ENCODE measurements around the gene CACNA1C. TPM values are rescaled to one million over a fixed set of nuclear protein-coding genes. Genes with fewer than 3 reads are reported as not detected.

CACNA1C gene
- total RNA-seq, 4 donors from 2014 or later = 0.38 to 2.4 (median 1.4) TPM

GRCh38 chr12:2526371-2526770 lies 473.6 kb downstream of the CACNA1C start:
- DNase-seq (ENCODE audit: low spot score in 2 of 2) = no peak
- WGBS, 2 donors = 82 to 88% methylated on average over 6 of the region's 6 CpGs
- TF ChIP-seq CTCF (IDR thresholded peaks at IDR 0.05) = no peak
- no peak for TF ChIP-seq POLR2A (IDR thresholded peaks at IDR 0.05)
- H3K4me3 ChIP-seq (ENCODE audit: low read depth, poor library complexity, severe bottlenecking) = no peak overlapping the region
- intact Hi-C loops (cut with DNase I; ENCODE audit: low total_unique reads) = no loop called here

DNA sequence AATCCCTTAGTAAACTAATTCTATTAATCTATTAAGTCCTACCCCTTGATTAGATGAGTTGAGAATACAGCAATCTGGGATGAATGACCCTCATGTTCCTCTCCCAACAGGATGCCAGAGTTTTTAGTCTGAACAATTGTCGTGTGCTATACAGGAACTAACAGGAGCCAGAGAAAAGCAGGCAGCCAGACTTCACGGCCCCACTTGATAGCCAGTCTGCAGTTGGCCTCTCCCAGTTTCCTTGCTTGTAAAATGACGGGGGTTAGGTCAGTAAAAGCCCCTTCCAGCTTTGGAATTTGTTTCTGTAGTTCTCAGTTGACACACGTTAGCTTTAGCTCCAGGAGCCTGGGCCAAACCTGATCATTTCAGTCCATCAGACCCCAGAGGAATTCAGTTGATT lies 475.2 kb downstream of the CACNA1C start:
- TF ChIP-seq CTCF (IDR thresholded peaks at IDR 0.05) = no peak
- no peak for TF ChIP-seq POLR2A (IDR thresholded peaks at IDR 0.05)
- DNase-seq (ENCODE audit: low spot score in 2 of 2) = no peak
- 69 to 77% methylated on average over 4 of the region's 4 CpGs for whole genome bisulfite sequencing, 2 donors
- intact Hi-C loops (cut with DNase I; ENCODE audit: low total_unique reads) = no loop called here
- H3K4me3 ChIP-seq (ENCODE audit: low read depth, poor library complexity, severe bottlenecking) = no peak overlapping the region

DNA sequence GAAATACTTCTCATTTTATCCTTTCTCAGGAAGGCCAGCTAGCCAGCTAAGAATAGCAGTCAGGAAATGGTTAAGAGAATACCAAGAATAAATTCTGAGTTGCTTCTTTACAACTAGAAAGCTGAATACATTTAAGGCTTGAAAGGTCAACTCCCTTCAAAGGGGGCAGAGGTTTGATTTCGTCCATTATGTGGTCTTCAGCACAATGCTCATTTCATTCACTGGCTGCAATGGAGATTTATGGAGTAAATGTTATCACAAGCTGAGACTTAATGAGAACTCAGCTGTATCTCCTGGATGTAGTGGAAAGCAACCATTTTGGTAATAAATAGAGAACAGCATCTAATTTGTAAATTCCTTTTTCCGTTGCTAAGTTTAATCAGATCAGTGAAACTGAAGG lies 477.0 kb downstream of the CACNA1C start:
- H3K4me3 ChIP-seq (ENCODE audit: low read depth, poor library complexity, severe bottlenecking) = no peak overlapping the region
- no peak for DNase-seq (ENCODE audit: low spot score in 2 of 2)
- intact Hi-C loops (cut with DNase I; ENCODE audit: low total_unique reads) = no loop called here
- WGBS, 2 donors = 74 to 83% methylated on average over 2 of the region's 2 CpGs
- TF ChIP-seq POLR2A (IDR thresholded peaks at IDR 0.05) (no peak), CTCF (IDR thresholded peaks at IDR 0.05) (no peak)

GRCh38 chr12:2531371-2531770 lies 478.6 kb downstream of the CACNA1C start:
- 92 to 95% methylated on average over 4 of the region's 4 CpGs for WGBS, 2 donors
- intact Hi-C loops (cut with DNase I; ENCODE audit: low total_unique reads) = no loop called here
- no peak for DNase-seq (ENCODE audit: low spot score in 2 of 2)
- H3K4me3 ChIP-seq (ENCODE audit: low read depth, poor library complexity, severe bottlenecking) = no peak overlapping the region
- no peak for TF ChIP-seq POLR2A (IDR thresholded peaks at IDR 0.05)
- TF ChIP-seq CTCF (IDR thresholded peaks at IDR 0.05) = no peak

DNA sequence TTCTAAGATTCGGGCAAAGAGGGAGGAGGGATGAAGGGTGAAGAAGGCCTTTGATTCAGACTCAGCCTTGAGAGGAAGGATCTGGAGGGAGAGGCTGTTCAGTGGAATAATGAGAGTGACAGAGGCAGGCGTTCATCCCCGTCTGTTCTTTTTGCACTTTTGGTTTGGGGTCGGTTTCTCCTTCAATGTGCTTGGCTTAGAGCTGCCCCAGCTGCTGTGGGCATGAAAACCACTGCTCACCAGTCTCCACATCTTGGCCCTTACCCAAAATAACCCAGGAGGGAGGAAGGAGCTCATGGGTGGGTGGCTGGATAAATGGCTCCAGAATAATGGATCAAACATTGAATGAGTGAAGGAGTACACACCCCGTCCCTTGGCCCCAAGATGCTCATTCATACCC lies 480.2 kb downstream of the CACNA1C start:
- TF ChIP-seq POLR2A (IDR thresholded peaks at IDR 0.05) (no peak), CTCF (IDR thresholded peaks at IDR 0.05) (no peak)
- intact Hi-C loops (cut with DNase I; ENCODE audit: low total_unique reads) = no loop called here
- no peak overlapping the region for H3K4me3 ChIP-seq (ENCODE audit: low read depth, poor library complexity, severe bottlenecking)
- DNase-seq (ENCODE audit: low spot score in 2 of 2) = no peak
- 76 to 81% methylated on average over 5 of the region's 5 CpGs for WGBS, 2 donors

DNA sequence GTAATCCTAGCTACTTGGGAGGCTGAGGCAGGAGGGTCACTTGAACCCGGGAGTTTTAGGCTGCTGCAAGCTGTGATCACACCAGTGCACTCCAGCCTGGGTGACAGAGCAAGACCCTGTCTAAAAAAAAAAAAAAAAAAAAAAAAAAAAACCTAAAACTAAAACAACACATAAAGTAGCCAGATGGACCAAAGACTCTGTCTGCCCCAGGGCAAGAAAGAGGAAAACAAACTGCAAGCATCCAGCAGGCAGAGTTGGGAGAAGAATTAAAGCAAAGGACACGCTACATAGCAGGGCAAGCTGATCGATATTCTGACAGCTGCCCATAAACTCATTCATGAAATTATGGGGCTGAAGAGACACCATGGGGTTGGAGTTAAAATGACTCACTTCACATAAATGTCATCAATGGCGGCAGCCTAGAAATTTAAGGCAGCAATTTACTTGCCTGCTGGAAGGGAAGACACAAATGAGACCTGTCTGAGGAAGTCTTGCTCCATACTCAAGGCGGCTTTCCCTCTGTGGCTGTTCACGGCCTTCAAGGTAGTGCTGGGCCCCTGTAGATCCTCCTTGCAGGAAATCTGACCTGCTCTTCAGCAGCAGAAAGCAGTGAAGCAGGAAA lies 482.9 kb downstream of the CACNA1C start:
- no peak overlapping the region for H3K4me3 ChIP-seq (ENCODE audit: low read depth, poor library complexity, severe bottlenecking)
- TF ChIP-seq POLR2A (IDR thresholded peaks at IDR 0.05) (no peak), CTCF (IDR thresholded peaks at IDR 0.05) (no peak)
- intact Hi-C loops (cut with DNase I; ENCODE audit: low total_unique reads) = loop anchor here (5.0 kb wide), 1 partner anchor 1017 kb away; no protein-coding TSS in a partner anchor
- no peak for DNase-seq (ENCODE audit: low spot score in 2 of 2)
- 83 to 85% methylated on average over 6 of the region's 6 CpGs for WGBS, 2 donors
